Caco-2 (cell line): Measurements from ENCODE around the gene TBXAS1. TPM values are rescaled to one million over a fixed set of nuclear protein-coding genes. Genes with fewer than 3 reads are reported as not detected.
A peak's percentile ranks its signal among the peaks of the same experiment; 100 is the strongest.

Source experiments
- Bru-seq: library from RNA; stranded (reverse); fragments of 400-500 nt; gene quantifications from one replicate; lab custom pipeline; 2021; lab: Mats Ljungman, UMichigan
- BruChase-seq, 2 experiments: library from RNA; stranded (reverse); fragments of 400-500 nt; gene quantifications; one replicate each; lab custom pipeline; 2021; lab: Mats Ljungman, UMichigan
- BruUV-seq: library from RNA; stranded (reverse); fragments of 400-500 nt; replicated peaks from 2 replicates; lab custom pipeline; 2021; lab: Mats Ljungman, UMichigan
- CTCF ChIA-PET: fragments of 300-600 bp; sonication (Branson Sonifier 250); formaldehyde crosslinking; loops from one replicate; lab custom pipeline; 2022; ENCODE audit warnings: antibody characterized with exemption; lab: Charles Lee
- POLR2A ChIA-PET: fragments of 300-600 bp; sonication (Branson Sonifier 250); formaldehyde crosslinking; loops from one replicate; lab custom pipeline; 2022; ENCODE audit warnings: antibody characterized with exemption; lab: Charles Lee
- DNase-seq, 2 experiments: peaks; one replicate each; pipeline versions ENCODE4 v3.0.0 to v3.0.0-alpha.2; 2020 to 2022
- H3K27me3 ChIP-seq: replicated peaks from 2 replicates; pipeline ENCODE4 v1.6.0; 2011; ENCODE audit warnings: low read length; ENCODE audit not compliant: control insufficient read depth, insufficient read depth
- H3K36me3 ChIP-seq: 2 replicates; pipeline ENCODE4 v1.5.1; 2011; ENCODE audit warnings: low read length; ENCODE audit not compliant: control insufficient read depth, insufficient read depth
- H3K4me1 ChIP-seq: fragments of 250-450 bp; sonication (Bioruptor Pico); 2 replicates; pipeline ENCODE4 v1.5.1; 2020; ENCODE audit warnings: mild to moderate bottlenecking
- H3K4me3 ChIP-seq: 2 replicates; pipeline ENCODE4 v1.5.1; 2011; ENCODE audit warnings: low read depth, mild to moderate bottlenecking, control low read depth, low read length
- H3K9me3 ChIP-seq: fragments of 250-450 bp; sonication (Bioruptor Pico); 2 replicates; pipeline ENCODE4 v1.5.1; 2020; ENCODE audit warnings: mild to moderate bottlenecking, moderate library complexity
- H3K27ac Mint-ChIP-seq: one replicate; pipeline ENCODE4 v1.8.0; 2022; ENCODE audit warnings: mixed read lengths; ENCODE audit not compliant: unreplicated experiment
- H3K27me3 Mint-ChIP-seq: one replicate; pipeline ENCODE4 v1.8.0; 2022; ENCODE audit warnings: mixed read lengths; ENCODE audit not compliant: insufficient read depth, unreplicated experiment
- H3K36me3 Mint-ChIP-seq: one replicate; pipeline ENCODE4 v1.8.0; 2022; ENCODE audit warnings: mild to moderate bottlenecking, mixed read lengths; ENCODE audit not compliant: insufficient read depth, unreplicated experiment
- H3K4me1 Mint-ChIP-seq: one replicate; pipeline ENCODE4 v1.8.0; 2022; ENCODE audit warnings: low read depth, mixed read lengths; ENCODE audit not compliant: unreplicated experiment
- H3K4me3 Mint-ChIP-seq: one replicate; pipeline ENCODE4 v1.8.0; 2022; ENCODE audit warnings: mild to moderate bottlenecking, moderate library complexity, mixed read lengths; ENCODE audit not compliant: unreplicated experiment
- H3K9me3 Mint-ChIP-seq: one replicate; pipeline ENCODE4 v1.8.0; 2022; ENCODE audit warnings: mixed read lengths; ENCODE audit not compliant: unreplicated experiment
- intact Hi-C: fragments of 100-400 bp; cut with micrococcal nuclease; formaldehyde crosslinking; loops from one replicate; pipeline ENCODE4 v1.10.0; 2022; ENCODE audit not compliant: unreplicated experiment
- long read RNA-seq: library from polyadenylated mRNA; stranded (forward); transcript quantifications from one replicate; pipeline ENCODE4 v2.0.0, GENCODE V29; 2022
- total RNA-seq: library from RNA; stranded (reverse); gene quantifications from 2 replicates; pipeline ENCODE4 v1.2.3, GENCODE V29; 2022
- TF ChIP-seq, protein P1 (sequence below), 2 experiments: fragments of 200-600 bp in 1 of 2; IDR thresholded peaks; 1 replicate in 1 of 2; 2 replicates in 1 of 2; pipeline versions ENCODE4 v1.5.1 to v1.8.0; 2011 to 2022; ENCODE audit warnings: antibody characterized with exemption in 1 of 2, control low read depth in 1 of 2, inconsistent platforms in 1 of 2, low read depth in 1 of 2, low read length in 1 of 2, mild to moderate bottlenecking in 1 of 2, moderate library complexity in 1 of 2; ENCODE audit not compliant: insufficient read depth in 1 of 2, severe bottlenecking in 1 of 2, unreplicated experiment in 1 of 2

Gene TBXAS1
- total RNA-seq (1.2 and 1.6 TPM in 2 replicates), Bru-seq, nascent RNA (percentile 24 among the genes with signal in this experiment), BruChase-seq, experiment 1, labeled RNA remaining after a 2-hour chase (percentile 24 among the genes with signal in this experiment), BruChase-seq, experiment 2, labeled RNA remaining after a 6-hour chase (percentile 25 among the genes with signal in this experiment)
- long read RNA-seq, partial matches to known transcripts: 0 of 2 reads
- long read RNA-seq, other reads (novel, unspliced or antisense): 1 of 2 reads

DNA sequence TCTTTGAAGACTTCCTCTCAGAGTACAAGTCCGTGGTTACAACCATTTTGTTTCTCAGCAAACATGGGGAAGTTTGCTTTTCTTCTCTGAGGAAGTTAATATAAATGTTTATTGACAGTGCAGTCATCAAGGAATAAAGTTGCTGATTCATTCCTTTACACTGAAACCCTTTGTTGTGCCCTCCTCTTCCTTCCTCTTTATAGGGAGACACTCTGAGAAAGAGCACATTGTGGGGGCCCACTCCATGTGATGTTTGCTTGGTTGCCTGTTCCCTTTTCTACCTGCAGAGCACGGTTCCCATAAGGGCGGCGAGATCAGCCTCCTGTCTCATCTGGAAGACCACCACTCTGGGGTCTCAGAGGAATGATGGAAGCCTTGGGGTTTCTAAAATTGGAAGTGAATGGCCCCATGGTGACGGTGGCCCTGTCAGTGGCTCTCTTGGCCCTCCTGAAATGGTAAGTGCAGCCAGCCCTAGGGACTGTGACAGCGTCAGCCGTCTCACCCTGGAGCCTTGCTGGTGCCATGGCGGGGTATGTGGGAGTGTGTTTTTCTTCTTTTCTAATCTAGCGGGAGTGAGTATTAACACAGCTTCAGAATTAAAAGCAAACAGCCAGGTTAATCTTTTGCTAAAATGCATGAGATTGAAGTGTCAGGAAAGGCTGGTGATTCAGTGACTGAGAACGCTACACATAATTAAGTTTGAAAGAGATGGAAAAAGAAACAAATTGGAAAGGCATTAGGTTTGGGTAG, at the start of gene TBXAS1:
Gene TBXAS1, plus strand, starts transcription at position 240 of the 750 bp plus-strand sequence. Its CDS starts 127 bp downstream, at position 367.
- intact Hi-C loops: loop anchor here (5.0 kb wide), 1 partner anchor 52 kb away; the partner anchor contains the start of gene HIPK2
- Histone ChIP-seq H3K27me3 (no peaks in the 10 kb centered on the region), H3K4me3 (no peak within 1 kb of the TSS), H3K4me1 (no peaks in the 10 kb centered on the region; the same call in 1 of the 2 replicates), H3K36me3 (no peaks in the 10 kb centered on the region), H3K9me3 (peaks cover 2% of the 10 kb centered on the region; the same call in 1 of the 2 replicates)
- ChIA-PET CTCF (interaction anchor here (1.0 kb wide), 1 partner anchor 227 kb away, joined by 3 read pairs; no protein-coding TSS in a partner anchor), POLR2A (interaction anchor here (0.6 kb wide), 1 partner anchor 20 kb away, joined by 4 read pairs; no protein-coding TSS in a partner anchor)
- Mint-ChIP-seq H3K4me3 (no peak within 1 kb of the TSS), H3K27me3 (peaks cover 5% of the 10 kb centered on the region), H3K36me3 (no peaks in the 10 kb centered on the region), H3K4me1 (peaks cover 8% of the 10 kb centered on the region), H3K9me3 (peaks cover 13% of the 10 kb centered on the region), H3K27ac (no peak within 1 kb of the TSS)
- peak in 1 of 2 experiments; percentile 19 for DNase-seq
- no TSS peak for BruUV-seq
- TF ChIP-seq, protein P1, sequence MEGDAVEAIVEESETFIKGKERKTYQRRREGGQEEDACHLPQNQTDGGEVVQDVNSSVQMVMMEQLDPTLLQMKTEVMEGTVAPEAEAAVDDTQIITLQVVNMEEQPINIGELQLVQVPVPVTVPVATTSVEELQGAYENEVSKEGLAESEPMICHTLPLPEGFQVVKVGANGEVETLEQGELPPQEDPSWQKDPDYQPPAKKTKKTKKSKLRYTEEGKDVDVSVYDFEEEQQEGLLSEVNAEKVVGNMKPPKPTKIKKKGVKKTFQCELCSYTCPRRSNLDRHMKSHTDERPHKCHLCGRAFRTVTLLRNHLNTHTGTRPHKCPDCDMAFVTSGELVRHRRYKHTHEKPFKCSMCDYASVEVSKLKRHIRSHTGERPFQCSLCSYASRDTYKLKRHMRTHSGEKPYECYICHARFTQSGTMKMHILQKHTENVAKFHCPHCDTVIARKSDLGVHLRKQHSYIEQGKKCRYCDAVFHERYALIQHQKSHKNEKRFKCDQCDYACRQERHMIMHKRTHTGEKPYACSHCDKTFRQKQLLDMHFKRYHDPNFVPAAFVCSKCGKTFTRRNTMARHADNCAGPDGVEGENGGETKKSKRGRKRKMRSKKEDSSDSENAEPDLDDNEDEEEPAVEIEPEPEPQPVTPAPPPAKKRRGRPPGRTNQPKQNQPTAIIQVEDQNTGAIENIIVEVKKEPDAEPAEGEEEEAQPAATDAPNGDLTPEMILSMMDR (IDR thresholded peaks at IDR 0.05; ENCODE audit: insufficient read depth in 1 of 2, low read depth in 1 of 2, low read length in 1 of 2, severe bottlenecking in 1 of 2, unreplicated experiment in 1 of 2): no peak

DNA sequence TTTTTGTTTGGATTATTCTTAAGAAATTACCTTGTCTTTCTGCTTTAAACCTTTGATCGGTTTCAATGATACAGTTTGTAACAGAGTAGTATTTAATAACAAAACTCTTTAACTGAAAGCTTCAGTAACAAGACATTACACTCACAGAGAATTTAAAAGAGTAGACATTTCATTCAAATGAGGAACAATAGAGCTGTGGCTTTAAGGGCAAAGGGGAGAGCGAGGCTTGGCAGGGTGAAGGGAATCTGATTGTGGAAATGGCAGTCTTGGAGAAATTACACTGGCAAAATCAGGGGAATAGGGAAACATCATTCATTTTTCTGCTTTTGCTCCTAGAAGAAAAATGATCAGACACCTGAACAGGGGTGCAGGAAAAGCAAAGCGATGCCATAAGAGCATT, 46.1 kb upstream of the TBXAS1 start:
- BruUV-seq: no TSS peak
- no peaks in the 10 kb centered on the region for H3K27me3 ChIP-seq
- ChIA-PET CTCF (no interaction called here), POLR2A (interaction anchor here (0.5 to 0.6 kb wide), 3 partner anchors 193 to 423 kb away, joined by 3 to 12 read pairs (median 3); partner anchors contain the start of gene LUC7L2)
- Mint-ChIP-seq H3K36me3 (no peaks in the 10 kb centered on the region), H3K9me3 (no peaks in the 10 kb centered on the region), H3K4me3 (no peak overlapping the region), H3K27me3 (peaks cover 4% of the 10 kb centered on the region), H3K4me1 (no peaks in the 10 kb centered on the region), H3K27ac (no peak overlapping the region)
- intact Hi-C loops: no loop called here
- peaks cover 3% of the 10 kb centered on the region; the same call in 1 of the 2 replicates for H3K4me1 ChIP-seq
- H3K4me3 ChIP-seq: no peak overlapping the region
- H3K9me3 ChIP-seq: no peaks in the 10 kb centered on the region
- DNase-seq: no peak
- no peaks in the 10 kb centered on the region for H3K36me3 ChIP-seq
- TF ChIP-seq, protein P1 (IDR thresholded peaks at IDR 0.05; ENCODE audit: insufficient read depth in 1 of 2, low read depth in 1 of 2, low read length in 1 of 2, severe bottlenecking in 1 of 2, unreplicated experiment in 1 of 2): no peak
